Left colon (tissue), 2 donors: Measurements from ENCODE around the gene SRBD1. TPM values are rescaled to one million over a fixed set of nuclear protein-coding genes. Genes with fewer than 3 reads are reported as not detected.

Experiments used
- ATAC-seq: fragments of 200-7000 bp; cut with Tn5 transposase; one replicate; pipeline ENCODE4 v1.9.1; 2020; ENCODE audit warnings: mild to moderate bottlenecking, moderate library complexity
- DNase-seq, 2 donors: peaks; one replicate each; pipeline ENCODE4 v3.0.0-alpha.2; 2020
- intact Hi-C, 2 donors: fragments of 100-400 bp; cut with DNase I in 1 of 2; cut with micrococcal nuclease in 1 of 2; formaldehyde crosslinking; loops; one replicate each; pipeline versions ENCODE4 v1.11.2 to v1.14.0; 2022; cut with DNase I, micrococcal nuclease
- total RNA-seq, 2 donors: library from RNA; stranded (reverse); fragmentation: NEBNext Ultra II Directional; extraction: Animal tissue kit (Norgen Biotek cat#: 25700); gene quantifications; one replicate each; pipeline ENCODE4 v1.2.1, GENCODE V29; 2021
- donor health status: DM: no; HTN: no; CAD: no.
- donor health status: DM: yes; HTN: yes; CAD: no.

The SRBD1 gene
- total RNA-seq, 2 donors from 2014 or later = 14.6 to 16.2 TPM

DNA sequence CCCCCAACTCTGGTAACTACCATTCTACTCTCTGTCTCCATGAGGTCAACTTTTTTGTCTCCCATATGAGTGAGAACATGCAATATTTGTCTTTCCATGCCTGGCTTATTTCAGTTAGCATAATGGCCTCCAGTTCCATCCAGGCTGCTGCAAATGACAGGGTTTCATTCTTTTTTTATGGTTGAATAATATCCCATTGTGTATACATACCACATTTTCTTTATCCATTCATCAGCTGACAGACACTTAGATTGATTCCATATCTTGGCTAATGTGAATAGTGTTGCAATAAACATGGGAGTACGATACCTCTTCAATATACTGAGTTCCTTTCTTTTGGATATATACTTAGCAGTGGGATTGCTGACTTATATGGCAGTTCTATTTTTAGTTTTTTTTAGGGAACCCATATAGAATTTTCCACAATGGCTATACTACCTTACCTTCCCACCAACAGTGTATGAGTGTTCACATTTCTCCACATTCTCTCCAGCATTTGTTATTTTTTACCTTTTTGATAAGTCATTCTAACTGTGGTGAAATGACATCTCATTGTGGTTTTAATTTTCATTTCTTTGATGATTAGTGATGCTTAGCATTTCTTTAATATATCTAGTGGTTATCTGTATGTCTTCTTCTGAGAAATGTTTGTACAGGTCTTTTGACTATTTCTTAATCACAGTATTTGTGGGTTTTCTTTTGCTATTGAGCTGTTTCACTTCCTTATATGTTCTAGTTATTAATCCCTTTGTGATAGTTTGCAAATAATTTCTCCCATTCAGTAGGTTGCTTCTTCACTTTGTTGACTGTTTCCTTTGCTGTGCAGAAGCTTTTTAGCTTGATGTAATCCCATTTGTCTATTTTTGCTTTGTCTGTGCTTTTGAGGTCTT, 112.2 kb downstream of the SRBD1 start:
- no peak for ATAC-seq
- intact Hi-C loops = loop anchor here in 1 of 2 donors (10.0 kb wide), 1 partner anchor 514 kb away; no protein-coding TSS in a partner anchor
- DNase-seq = no peak

DNA sequence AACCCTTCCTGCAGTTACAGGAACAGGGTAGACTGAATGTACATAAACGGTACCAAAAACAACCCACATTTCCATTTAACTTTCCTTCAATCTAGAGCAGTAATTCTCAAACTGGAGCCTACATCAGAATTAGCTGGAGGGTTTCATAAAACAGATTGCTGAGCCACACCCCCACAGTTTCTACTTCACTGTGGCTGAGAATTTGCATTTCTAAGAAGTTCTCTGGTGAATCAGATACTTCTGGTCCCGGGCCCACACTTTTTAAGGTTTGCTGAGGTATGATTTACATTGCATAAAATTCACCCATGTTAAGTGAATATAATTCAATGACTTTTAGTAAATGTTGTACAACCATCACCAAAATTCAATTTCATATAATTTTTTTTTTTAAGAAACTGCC, 113.7 kb downstream of the SRBD1 start:
- DNase-seq (no peak), ATAC-seq (no peak)
- intact Hi-C loops = loop anchor here in 1 of 2 donors (10.0 kb wide), 1 partner anchor 513 kb away; no protein-coding TSS in a partner anchor

DNA sequence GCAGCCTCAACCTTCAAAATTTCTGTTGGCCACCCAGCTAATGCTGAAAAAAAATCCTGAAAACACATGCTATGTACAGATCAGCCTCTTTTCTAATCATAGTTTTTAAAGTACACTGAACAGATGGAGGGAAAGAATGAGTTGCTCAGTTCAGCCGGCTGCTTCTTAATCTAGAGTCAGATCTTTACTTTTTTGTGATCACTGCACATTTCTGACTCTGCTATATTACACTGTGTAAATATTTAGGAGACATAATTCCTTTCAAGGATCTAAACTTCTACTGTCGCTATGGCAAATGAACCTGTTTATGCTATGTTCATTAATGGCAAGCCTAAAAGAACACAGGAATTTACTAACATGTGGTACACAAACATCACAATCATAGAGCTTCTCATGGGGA, 114.2 kb downstream of the SRBD1 start:
- ATAC-seq (no peak), DNase-seq (no peak)
- intact Hi-C loops = loop anchor here in 1 of 2 donors (10.0 kb wide), 1 partner anchor 512 kb away; no protein-coding TSS in a partner anchor

DNA sequence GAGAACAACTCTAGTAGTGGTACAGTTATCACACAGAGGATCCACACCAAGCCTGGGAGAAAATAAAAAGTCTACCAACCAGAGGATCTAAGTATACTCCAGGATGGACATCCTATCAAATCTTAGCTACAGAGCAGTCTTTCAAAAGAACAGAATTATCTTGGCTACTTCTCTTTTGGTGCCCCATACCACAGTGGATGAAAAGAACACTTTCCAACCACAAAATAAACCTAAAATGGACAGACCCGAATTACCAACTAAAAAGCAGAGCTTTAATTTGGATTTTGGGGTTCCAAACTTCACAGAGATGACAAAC, 116.1 kb downstream of the SRBD1 start:
- DNase-seq = no peak
- intact Hi-C loops = loop anchor here (2.0 to 10.0 kb wide), 2 partner anchors 510 to 514 kb away; no protein-coding TSS in a partner anchor
- no peak for ATAC-seq

DNA sequence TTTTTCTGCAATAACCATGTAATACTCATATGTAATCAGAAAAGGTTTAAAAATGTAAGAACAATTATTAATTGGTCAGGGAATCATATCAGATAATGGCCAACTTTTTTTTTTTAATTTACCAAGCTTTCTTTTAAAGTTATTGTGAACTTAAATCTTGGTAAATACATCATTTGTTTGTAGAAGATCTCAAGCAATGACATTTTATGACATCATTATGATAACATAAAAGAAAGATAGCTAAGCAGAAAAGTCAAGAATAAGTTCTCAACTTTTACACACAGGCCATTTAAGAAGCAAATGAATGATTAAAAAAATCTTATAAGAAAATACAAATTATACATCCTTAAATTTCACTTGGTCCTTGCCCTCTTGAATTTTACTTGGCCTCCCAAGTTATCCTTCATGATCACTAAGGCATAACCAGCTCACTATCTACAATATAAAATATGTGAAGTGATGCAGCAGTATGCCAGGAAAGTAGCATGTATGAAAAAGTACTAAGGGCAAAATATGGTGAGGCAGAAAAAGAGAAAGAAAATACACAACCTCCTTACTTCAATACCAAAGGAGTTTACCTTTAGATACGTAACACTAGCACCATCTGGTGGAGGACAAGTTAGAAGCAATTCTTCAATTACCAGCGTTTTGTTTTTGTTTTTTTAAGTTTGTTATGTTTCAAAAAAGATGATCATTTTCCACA, 116.6 kb downstream of the SRBD1 start:
- peak; percentile 54 for ATAC-seq
- no peak for DNase-seq
- intact Hi-C loops = loop anchor here (2.0 to 10.0 kb wide), 2 partner anchors 510 to 514 kb away; no protein-coding TSS in a partner anchor

DNA sequence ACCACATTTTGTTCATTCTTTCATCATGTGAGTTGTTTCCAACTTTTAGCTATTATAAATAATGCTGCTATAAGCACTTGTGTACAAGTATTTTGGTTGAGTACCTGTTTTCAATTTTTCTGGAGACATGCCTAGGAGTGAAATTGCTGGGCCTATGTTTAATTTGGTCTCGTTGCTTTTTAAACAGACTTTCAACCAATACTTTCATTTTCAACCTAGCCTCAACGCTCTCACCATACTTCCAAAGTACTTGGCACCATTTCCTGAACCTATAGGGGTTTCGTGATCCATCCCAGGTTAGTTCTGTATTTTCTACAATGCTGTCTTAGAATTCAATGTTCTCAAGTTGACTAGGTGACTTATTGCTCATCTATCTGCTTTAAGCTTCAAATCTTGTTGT, 126.1 kb downstream of the SRBD1 start:
- no peak for DNase-seq
- ATAC-seq = no peak
- intact Hi-C loops = no loop called here

DNA sequence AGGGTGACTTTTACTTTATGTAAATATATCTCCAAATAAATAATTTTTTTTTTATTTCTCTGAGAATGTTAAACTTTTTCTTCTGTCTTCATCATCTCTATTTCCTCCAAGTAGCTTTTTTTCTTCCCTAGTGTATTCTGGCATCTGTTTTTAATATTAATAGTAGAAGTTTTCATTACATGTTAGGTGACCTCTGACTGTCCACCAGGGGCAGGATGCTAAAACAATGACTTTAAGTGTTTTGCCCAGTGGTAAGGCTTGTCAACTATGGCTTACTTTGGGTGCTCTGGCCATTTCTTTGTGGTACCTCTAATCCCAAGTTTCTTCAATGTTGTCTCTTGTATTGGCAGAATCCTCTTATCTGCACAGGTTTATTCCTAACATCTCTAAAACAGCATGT, 127.1 kb downstream of the SRBD1 start:
- ATAC-seq (no peak), DNase-seq (no peak)
- intact Hi-C loops = no loop called here

DNA sequence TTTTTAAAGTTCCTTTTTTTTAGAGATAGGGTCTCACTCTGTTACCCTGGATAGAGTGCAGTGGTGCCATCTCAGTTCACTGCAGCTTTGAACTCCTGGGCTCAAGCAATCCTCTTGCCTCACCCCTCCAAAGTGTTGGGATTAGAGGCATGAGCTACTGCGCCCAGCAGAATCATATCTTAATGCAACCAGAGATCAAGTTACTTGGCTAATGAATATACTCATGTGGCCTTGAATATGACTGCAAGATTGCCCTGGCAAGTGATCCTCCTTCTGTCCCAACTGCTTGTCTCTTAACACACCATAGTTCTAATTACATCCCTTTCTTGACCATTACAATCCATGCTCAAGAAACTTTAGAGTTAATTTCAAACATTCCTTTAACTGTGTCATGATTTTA, 133.5 kb downstream of the SRBD1 start:
- DNase-seq = no peak
- no peak for ATAC-seq
- intact Hi-C loops = no loop called here

DNA sequence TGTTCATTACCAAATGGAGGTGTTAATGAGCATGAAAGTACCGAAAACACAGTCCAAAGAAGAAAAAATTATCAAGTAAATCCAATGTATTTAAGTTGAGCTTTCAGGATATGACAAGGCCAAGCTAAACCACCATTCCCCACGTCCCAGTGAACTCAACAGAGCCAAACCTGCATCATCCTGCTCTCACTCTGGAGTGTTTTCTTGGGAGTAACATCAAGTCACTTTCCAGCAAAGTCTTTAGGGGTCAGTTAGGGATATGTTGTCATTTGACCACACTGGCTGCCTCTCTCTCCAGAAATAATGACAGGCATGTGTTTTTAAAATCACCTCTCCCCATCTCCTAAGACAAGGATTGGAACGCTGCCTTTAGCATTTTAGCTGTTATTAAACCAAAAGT, 140.5 kb downstream of the SRBD1 start:
- intact Hi-C loops = no loop called here
- no peak for DNase-seq
- no peak for ATAC-seq

DNA sequence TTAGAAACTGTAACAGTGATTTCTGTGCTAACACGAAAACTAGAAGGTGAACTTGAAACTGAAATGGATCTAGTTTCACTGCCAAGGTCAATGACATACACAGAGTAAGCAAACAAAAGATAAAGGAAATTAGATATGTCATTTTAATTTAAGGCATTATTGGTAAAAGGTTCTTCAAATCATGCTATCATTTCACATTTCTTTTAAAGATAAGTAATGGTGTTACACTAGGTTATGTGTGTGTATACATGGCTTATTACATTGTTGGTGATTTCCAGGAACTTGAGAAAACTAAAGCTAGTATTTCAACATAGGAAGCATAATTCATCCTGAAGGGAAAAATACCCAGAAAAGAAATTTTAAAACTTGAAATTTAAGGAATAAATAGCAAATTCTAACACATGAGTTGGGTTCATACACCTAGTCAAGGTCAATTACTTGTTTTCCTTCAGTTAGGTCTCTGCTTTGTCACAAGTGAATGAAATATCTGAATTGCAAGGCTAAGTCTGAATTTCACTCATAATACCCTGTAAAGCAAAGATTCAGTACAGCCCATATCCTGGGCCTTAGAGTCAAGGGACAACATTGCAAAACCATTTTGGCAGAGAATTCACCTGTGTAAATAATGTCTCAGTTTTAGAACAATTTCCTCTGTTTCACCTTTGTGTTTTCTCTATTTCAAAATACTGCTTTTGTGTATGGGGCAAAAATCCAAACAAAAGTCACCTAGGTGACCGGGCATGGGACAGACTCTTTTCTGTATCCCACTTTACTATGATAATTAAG, 141.6 kb downstream of the SRBD1 start:
- ATAC-seq (peak; percentile 65), DNase-seq (no peak)
- intact Hi-C loops = no loop called here

DNA sequence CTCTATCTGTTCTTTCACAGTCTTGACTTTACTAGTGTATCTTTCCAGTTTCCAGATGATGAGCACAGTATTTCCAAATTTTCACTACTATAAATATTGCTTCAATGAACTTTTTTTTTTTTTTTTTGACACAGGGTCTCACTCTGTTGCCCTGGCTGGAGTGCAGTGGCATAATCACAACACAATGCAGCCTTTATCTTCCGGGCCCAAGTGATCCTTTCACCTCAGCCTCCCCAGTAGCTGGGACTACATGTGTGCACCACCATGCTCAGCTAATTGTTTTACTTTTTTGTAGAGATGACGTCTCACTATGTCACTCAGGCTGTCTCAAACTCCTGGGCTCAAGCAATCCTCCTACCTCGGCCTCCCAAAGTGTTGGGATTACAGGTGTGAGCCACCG, 142.8 kb downstream of the SRBD1 start:
- intact Hi-C loops = no loop called here
- ATAC-seq (no peak), DNase-seq (no peak)

DNA sequence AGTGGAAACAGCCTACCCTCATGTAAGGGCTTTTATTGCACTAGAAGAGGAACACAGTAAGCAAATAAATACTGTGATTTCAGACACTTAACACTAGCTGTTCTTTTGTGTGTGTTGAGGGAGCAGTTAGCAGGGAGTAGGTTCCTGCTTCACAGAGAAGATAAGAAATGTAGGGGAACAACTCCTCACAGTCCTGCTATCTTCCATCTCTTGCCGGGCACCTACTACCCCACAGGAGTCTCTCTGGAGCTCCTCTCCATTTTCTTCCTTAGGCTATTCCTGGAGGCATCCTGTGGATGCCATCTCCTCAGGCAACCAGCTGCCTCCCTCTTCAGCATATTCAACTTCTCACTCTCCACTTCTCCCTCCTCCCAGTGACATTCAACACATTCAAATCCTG, 145.0 kb downstream of the SRBD1 start:
- ATAC-seq (peak; percentile 60), DNase-seq (no peak)
- intact Hi-C loops = no loop called here

DNA sequence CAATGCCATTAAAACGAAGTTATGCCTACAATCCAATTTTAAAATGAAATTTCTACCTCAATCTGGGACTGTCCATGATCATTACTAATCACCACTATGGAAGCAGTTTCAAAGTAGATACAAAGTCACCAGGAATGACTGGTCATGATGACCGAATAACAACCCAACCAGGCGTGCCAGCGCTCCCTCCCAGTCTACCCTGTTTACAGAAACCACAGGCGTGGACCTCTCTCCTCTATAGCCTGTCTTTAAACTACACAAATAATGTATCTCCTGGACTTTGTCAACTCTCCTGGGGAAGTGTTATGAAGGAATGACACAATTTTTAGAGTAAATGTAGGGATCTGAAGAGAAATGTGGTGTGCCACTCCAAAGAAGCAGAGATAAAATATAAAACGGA, 150.2 kb downstream of the SRBD1 start:
- ATAC-seq (peak; percentile 62), DNase-seq (peak in 1 of 2 donors; percentile 9)
- intact Hi-C loops = no loop called here

DNA sequence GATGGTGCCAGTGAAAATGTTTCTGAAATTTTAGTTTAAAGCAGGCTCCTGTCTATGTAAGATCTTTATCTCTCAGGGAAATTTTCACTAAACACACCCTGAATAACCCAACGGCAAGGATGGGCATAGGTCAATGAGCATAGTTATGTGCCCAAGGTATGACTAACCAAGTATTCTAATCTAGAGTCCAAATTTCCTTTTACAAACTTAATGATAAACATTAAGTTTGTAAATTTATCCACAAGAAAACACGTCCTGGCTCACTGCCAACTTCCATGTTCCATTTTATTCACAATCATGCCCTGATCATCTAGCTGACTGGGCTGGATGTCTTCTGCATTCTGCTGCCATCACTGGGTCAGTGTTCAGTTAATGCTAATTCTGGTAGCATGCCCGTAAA, 151.2 kb downstream of the SRBD1 start:
- peak; percentile 86 for ATAC-seq
- intact Hi-C loops = no loop called here
- DNase-seq = peak; percentile 25 to 43

DNA sequence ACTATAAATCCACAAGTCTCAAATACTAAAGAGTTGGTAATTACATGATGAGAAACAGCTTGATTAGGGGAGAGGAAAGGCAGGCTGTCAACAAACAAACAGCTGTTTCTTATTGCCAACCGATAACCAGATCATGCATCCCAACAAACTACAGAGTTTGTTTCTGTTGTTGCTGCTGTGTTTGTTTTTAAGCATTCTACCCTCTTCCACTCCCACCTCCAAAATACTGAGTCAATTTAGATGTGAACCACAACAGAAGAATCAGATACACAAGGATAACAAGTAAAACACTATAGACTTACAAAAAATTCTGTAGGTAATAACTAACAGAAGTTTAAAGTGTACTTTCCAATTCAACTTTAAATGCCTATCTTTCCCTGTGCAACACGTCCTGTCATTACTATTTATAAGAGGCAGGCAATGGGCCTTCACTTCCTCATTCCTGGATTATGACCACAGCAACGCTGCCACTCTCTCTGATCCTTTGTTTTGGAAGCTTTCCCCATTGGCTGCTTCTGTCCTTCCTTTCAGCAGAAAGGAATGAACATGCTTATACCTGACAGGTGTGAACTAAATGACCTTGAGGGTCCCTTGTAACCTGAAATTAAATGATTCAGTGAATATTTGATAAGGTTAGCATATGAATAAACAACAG, 152.0 kb downstream of the SRBD1 start:
- DNase-seq (peak; percentile 18 to 33), ATAC-seq (peak; percentile 91)
- intact Hi-C loops = no loop called here

DNA sequence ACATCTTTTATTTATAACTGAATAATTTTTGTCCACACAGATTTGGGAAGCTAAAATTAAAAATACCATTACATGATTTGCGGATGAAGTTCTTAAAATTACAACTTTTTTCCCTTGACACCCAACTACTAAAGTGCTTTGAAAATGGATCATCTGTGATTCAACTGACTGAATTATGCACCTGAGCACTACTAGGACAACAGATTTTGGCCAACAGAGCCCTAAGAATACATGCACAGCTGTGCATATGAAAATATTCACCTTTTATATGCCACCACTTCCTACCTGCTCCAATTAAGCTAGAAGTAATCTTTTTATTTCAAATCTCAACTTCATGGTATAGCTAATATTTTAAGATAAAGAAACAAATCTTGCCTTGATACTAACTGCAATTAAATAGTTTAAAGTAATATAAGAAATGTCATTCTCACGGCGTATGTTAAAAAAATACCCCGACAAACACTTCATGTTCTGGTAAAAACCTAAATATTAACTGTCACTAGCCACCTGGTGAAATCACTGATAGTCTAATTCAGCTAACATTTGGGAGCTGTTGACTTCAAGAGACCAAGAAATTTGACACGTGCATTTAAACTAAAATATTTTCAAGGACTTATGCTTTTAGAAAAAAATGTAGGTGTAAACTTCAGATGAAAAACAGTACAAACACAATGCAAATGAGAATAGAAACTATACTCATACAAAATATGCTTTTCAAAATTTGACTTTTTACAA, 153.7 kb downstream of the SRBD1 start:
- DNase-seq = no peak
- intact Hi-C loops = no loop called here
- ATAC-seq = no peak

DNA sequence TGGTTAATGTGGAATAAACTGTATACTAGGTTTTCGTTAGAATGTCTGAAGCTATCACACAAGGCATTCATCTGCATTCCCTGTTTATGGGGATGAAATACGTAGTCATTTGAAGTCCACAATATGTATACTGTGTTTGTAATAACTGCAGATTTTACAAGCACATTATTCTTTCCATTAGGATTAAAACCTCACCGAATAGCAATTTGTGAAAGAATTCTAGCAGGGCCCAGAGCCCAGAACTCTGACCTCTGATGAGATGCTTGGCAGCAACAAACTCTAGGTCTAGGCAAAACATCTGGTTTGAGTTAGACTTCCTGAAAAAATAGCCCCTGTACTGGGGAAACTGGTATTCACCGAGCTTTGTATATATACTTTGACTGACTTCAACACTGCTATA, 158.2 kb downstream of the SRBD1 start:
- DNase-seq (no peak), ATAC-seq (no peak)
- intact Hi-C loops = no loop called here

DNA sequence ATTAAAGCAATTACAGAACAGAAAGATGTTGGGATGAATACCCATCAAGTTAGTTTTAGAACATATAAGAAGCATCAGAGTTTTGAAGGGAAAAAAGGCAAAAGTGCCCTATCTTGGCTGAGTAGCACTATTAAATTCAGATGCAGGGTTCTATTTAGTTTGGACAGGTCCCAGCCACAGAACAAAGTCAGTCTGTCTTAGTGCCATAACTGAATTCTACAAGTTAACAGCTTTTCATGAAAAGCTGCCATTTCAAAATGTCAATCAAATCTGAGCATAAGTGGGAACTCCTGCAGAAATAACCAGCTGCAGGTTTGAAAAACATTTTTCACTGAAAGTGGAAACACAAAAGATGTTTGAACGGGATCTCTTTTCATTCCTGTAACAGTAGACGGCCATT, 160.4 kb downstream of the SRBD1 start:
- ATAC-seq = no peak
- intact Hi-C loops = no loop called here
- DNase-seq = no peak
